ENCODE data around the gene IFT122.
"Not testable (repeated sequence)": the region's sequence is repeated elsewhere in the genome, so short reads cannot be mapped to it uniquely, and the experiment has no call there.

The IFT122 gene

DNA sequence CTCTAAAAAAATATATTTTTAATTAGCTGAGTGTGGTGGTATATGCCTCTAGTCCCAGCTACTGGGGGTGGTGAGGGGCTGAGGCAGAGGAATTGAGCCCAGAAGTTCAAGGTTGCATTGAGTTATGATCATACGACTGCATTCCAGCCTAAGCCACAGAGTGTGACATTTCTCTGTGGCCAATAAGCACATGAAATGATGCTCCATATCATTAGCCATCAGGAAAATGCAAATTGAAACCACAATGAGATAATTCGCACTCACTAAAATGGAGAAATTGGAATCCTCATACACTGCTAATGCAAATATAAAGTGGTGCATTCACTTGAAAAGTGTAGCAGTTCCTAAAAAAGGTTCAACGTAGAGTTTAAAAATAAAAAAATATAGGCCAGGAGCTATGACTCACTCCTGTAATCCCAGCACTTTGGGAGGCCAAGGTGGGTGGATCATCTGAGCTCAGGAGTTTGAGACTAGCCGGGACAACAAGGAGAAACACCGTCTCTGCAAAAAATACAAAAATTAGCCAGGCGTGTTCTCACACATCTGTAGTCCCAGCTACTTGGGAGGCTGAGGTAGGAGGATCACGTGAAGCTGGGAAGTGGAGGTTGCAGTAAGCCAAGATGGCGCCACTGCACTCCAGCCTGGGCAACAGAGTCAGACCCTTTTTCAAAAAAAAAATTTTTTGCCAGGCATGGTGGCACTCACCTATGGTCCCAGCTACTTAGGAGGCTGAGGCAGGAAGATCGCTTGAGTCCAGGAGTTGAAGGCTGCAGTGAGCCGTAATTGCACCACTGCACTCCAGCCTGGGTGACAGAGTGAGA is 35.2 kb downstream of the IFT122 start:
- Histone ChIP-seq H3K36me3 (ENCODE audit: control insufficient read depth in 2 of 2, insufficient read depth in 2 of 2, low read length in 2 of 2) (peaks cover 20 to 36% of the 10 kb centered on the region in 2 donors), H3K27ac (ENCODE audit: low read length) (no peak overlapping the region), H3K9ac (ENCODE audit: low read length in 2 of 2) (no peak overlapping the region), H3K4me1 (ENCODE audit: control insufficient read depth, insufficient read depth, low read length) (no peaks in the 10 kb centered on the region), H3K9me3 (ENCODE audit: control insufficient read depth in 2 of 2, low read length in 2 of 2) (no peaks in the 10 kb centered on the region), H3K4me3 (ENCODE audit: low read length in 2 of 2) (no peak overlapping the region), H3K27me3 (ENCODE audit: control insufficient read depth in 1 of 2, insufficient read depth in 2 of 2, low read length in 2 of 2) (no peaks in the 10 kb centered on the region)

DNA sequence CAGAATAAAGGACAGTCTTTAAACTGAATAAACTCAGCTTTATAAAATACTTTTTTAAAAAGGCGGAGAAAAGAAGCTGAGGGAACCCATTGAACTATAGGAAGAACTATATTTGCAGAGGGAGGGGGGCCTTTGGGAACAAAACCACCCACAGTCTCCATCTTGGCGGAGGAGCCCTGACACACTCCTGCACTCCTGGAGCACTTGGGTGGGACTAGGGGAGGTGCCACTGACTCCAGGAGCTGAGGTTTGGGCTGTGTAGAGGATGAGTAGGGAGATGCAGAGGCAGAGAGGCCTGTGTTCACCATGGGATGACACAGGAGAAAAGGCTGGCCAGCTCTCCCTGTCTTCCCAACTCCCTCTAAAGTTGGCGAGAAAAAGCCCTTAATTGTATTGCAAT is 35.8 kb downstream of the IFT122 start:
- peaks cover 19 to 38% of the 10 kb centered on the region in 2 donors for H3K36me3 ChIP-seq (ENCODE audit: control insufficient read depth in 2 of 2, insufficient read depth in 2 of 2, low read length in 2 of 2)
- H3K4me1 ChIP-seq (ENCODE audit: control insufficient read depth, insufficient read depth, low read length) = no peaks in the 10 kb centered on the region
- H3K9ac ChIP-seq (ENCODE audit: low read length in 2 of 2) = no peak overlapping the region
- H3K4me3 ChIP-seq (ENCODE audit: low read length in 2 of 2) = no peak overlapping the region
- H3K27me3 ChIP-seq (ENCODE audit: control insufficient read depth in 1 of 2, insufficient read depth in 2 of 2, low read length in 2 of 2) = no peaks in the 10 kb centered on the region
- no peak overlapping the region for H3K27ac ChIP-seq (ENCODE audit: low read length)
- no peaks in the 10 kb centered on the region for H3K9me3 ChIP-seq (ENCODE audit: control insufficient read depth in 2 of 2, low read length in 2 of 2)

DNA sequence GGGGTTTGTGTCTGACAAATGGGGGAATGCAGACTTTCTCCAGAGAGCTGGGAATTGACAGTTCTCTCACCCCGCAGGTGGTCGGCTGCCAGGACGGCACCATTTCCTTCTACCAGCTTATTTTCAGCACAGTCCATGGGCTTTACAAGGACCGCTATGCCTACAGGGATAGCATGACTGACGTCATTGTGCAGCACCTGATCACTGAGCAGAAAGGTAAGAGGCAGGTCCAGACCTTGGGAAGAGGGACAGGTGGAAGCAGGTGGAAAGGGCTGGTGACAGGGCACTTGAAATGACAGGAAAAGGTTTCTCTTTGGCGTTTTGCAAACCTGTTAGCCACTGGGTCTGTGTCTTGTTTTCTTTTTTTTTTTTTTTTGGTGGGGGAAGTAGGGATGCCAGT is 36.6 kb downstream of the IFT122 start:
- Histone ChIP-seq H3K36me3 (ENCODE audit: control insufficient read depth in 2 of 2, insufficient read depth in 2 of 2, low read length in 2 of 2) (peaks cover 15 to 34% of the 10 kb centered on the region in 2 donors), H3K27me3 (ENCODE audit: control insufficient read depth in 1 of 2, insufficient read depth in 2 of 2, low read length in 2 of 2) (no peaks in the 10 kb centered on the region), H3K4me1 (ENCODE audit: control insufficient read depth, insufficient read depth, low read length) (no peaks in the 10 kb centered on the region), H3K9me3 (ENCODE audit: control insufficient read depth in 2 of 2, low read length in 2 of 2) (no peaks in the 10 kb centered on the region), H3K9ac (ENCODE audit: low read length in 2 of 2) (no peak overlapping the region), H3K27ac (ENCODE audit: low read length) (no peak overlapping the region), H3K4me3 (ENCODE audit: low read length in 2 of 2) (no peak overlapping the region)

DNA sequence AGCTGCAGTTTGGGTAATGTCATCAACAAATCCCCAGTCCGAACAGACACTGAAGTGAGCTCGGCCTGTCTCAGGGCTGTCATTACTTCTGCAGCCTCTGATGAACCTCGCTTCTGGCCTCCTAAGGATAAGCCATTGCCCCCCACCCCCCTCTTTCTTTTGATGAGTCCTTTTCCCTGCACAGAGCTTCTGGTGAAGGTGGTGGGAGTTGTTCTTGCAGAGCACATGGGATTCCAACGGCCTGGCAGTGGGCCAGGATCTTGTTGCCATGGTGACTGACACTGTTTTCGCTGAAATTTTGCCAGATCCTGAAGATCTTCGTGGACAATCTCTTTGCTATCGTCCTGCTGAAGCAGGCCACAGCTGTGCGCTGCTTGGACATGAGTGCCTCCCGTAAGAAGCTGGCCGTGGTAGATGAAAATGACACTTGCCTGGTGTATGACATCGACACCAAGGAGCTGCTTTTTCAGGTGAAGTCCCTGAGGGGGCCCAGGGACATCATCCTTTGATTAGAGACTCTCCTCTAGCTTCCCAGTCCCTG is 41.3 kb downstream of the IFT122 start:
- not testable (repeated sequence) for H3K9me3 ChIP-seq (ENCODE audit: control insufficient read depth in 2 of 2, low read length in 2 of 2); H3K27ac ChIP-seq (ENCODE audit: low read length); H3K9ac ChIP-seq (ENCODE audit: low read length in 2 of 2); H3K4me1 ChIP-seq (ENCODE audit: control insufficient read depth, insufficient read depth, low read length); H3K4me3 ChIP-seq (ENCODE audit: low read length in 2 of 2); H3K27me3 ChIP-seq (ENCODE audit: control insufficient read depth in 1 of 2, insufficient read depth in 2 of 2, low read length in 2 of 2)
- H3K36me3 ChIP-seq (ENCODE audit: control insufficient read depth in 2 of 2, insufficient read depth in 2 of 2, low read length in 2 of 2) = peaks cover 15 to 38% of the 10 kb centered on the region in 2 donors

DNA sequence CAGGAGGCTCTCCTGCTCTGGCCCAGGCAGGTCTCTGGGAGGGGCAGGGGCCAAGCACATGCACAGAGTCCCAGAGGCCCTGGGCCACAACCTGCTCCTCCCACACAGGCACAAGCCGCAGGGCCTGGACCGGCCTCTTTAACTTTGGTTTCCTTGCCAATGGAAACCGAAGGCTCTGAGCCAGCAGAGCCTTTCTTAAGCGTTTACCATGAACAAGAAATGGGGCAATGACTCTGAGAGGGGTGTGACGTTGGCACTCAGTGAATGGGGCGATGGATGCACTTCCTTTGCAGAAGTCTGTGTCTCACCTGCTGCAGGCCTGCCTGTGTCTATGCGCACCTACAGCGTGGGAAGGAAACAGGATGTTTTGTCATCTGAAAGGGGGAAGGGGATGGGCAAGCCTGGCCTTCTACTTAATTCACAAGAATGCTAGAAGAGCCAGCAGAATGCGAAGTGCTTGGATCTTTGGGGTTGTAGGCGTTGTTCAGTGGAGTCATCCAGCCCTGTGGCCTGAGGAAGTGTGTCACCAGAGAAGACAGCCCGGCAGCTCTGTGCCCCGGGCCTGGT is 41.8 kb downstream of the IFT122 start:
- H3K4me1 ChIP-seq (ENCODE audit: control insufficient read depth, insufficient read depth, low read length) = peaks cover 8% of the 10 kb centered on the region
- no peak overlapping the region for H3K9ac ChIP-seq (ENCODE audit: low read length in 2 of 2)
- H3K36me3 ChIP-seq (ENCODE audit: control insufficient read depth in 2 of 2, insufficient read depth in 2 of 2, low read length in 2 of 2) = peaks cover 14 to 36% of the 10 kb centered on the region in 2 donors
- no peaks in the 10 kb centered on the region for H3K27me3 ChIP-seq (ENCODE audit: control insufficient read depth in 1 of 2, insufficient read depth in 2 of 2, low read length in 2 of 2)
- no peaks in the 10 kb centered on the region for H3K9me3 ChIP-seq (ENCODE audit: control insufficient read depth in 2 of 2, low read length in 2 of 2)
- H3K4me3 ChIP-seq (ENCODE audit: low read length in 2 of 2) = no peak overlapping the region
- H3K27ac ChIP-seq (ENCODE audit: low read length) = no peak overlapping the region

DNA sequence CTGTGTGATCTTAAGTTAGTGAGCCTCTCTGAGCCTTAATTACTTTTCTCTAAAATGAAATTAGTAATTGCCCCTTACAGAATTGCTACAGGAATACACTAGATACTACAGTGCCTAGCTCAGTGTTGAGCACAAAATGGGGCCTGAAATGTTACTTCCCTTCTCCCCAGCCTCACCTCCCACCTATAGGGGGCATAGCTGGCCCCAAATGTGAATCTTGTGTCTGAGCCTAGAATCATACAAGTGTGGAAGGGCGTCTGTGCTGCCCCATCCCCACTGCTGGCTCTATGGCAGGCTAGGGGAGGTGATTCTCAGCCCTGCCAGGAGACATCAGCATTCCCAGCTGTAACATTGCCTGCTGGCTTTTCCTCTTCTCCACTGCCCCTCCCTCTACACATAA is 42.7 kb downstream of the IFT122 start:
- Histone ChIP-seq H3K9me3 (ENCODE audit: control insufficient read depth in 2 of 2, low read length in 2 of 2) (no peaks in the 10 kb centered on the region), H3K4me3 (ENCODE audit: low read length in 2 of 2) (no peak overlapping the region), H3K4me1 (ENCODE audit: control insufficient read depth, insufficient read depth, low read length) (peaks cover 8% of the 10 kb centered on the region), H3K36me3 (ENCODE audit: control insufficient read depth in 2 of 2, insufficient read depth in 2 of 2, low read length in 2 of 2) (peaks cover 16 to 31% of the 10 kb centered on the region in 2 donors), H3K9ac (ENCODE audit: low read length in 2 of 2) (no peak overlapping the region), H3K27me3 (ENCODE audit: control insufficient read depth in 1 of 2, insufficient read depth in 2 of 2, low read length in 2 of 2) (no peaks in the 10 kb centered on the region), H3K27ac (ENCODE audit: low read length) (no peak overlapping the region)

DNA sequence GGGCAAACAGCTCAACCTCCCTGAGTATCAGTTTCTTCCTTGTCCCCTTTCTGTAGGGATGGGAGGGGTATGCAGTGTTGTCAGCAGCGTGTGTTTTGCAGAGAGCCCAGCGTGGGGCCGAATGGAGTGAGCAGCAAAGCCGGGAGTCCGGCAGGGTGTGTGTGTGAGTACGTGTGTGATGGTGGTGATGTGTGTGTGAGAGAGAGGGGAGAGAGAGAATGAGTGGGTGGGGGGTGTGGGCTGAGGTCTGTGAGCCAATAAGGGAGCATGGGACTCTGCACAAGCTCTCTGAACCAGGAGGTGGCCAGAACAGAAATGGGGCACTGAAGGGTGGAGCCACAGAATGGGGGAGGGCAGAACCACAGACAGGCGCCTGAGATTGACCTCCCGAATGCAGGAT is 43.8 kb downstream of the IFT122 start:
- Histone ChIP-seq H3K4me3 (ENCODE audit: low read length in 2 of 2) (no peak overlapping the region), H3K27me3 (ENCODE audit: control insufficient read depth in 1 of 2, insufficient read depth in 2 of 2, low read length in 2 of 2) (no peaks in the 10 kb centered on the region), H3K27ac (ENCODE audit: low read length) (no peak overlapping the region), H3K9me3 (ENCODE audit: control insufficient read depth in 2 of 2, low read length in 2 of 2) (no peaks in the 10 kb centered on the region), H3K9ac (ENCODE audit: low read length in 2 of 2) (no peak overlapping the region), H3K36me3 (ENCODE audit: control insufficient read depth in 2 of 2, insufficient read depth in 2 of 2, low read length in 2 of 2) (peaks cover 12 to 25% of the 10 kb centered on the region in 2 donors), H3K4me1 (ENCODE audit: control insufficient read depth, insufficient read depth, low read length) (peaks cover 8% of the 10 kb centered on the region)

DNA sequence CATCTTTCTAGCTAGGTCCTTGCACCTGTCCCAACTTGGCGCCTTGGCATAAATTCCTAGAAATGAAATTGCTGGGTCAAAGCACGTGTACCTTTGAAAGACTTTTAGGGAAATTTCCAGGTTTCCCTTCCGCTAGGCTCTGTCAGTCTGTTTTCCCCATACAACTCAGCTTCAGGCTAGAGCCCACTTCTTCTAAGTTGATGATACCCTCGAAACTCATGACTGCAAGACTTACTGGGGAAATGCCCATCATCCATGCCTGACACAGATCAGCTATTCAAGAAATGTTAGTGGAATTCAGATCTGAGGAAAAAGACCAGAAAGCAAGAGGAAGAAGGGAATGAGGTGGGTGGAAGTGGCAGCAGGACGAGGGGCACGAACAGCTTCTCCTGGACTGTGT is 45.1 kb downstream of the IFT122 start:
- peaks cover 5 to 18% of the 10 kb centered on the region in 2 donors for H3K36me3 ChIP-seq (ENCODE audit: control insufficient read depth in 2 of 2, insufficient read depth in 2 of 2, low read length in 2 of 2)
- not testable (repeated sequence) for H3K27me3 ChIP-seq (ENCODE audit: control insufficient read depth in 1 of 2, insufficient read depth in 2 of 2, low read length in 2 of 2); H3K9me3 ChIP-seq (ENCODE audit: control insufficient read depth in 2 of 2, low read length in 2 of 2); H3K27ac ChIP-seq (ENCODE audit: low read length); H3K9ac ChIP-seq (ENCODE audit: low read length in 2 of 2); H3K4me1 ChIP-seq (ENCODE audit: control insufficient read depth, insufficient read depth, low read length); H3K4me3 ChIP-seq (ENCODE audit: low read length in 2 of 2)

DNA sequence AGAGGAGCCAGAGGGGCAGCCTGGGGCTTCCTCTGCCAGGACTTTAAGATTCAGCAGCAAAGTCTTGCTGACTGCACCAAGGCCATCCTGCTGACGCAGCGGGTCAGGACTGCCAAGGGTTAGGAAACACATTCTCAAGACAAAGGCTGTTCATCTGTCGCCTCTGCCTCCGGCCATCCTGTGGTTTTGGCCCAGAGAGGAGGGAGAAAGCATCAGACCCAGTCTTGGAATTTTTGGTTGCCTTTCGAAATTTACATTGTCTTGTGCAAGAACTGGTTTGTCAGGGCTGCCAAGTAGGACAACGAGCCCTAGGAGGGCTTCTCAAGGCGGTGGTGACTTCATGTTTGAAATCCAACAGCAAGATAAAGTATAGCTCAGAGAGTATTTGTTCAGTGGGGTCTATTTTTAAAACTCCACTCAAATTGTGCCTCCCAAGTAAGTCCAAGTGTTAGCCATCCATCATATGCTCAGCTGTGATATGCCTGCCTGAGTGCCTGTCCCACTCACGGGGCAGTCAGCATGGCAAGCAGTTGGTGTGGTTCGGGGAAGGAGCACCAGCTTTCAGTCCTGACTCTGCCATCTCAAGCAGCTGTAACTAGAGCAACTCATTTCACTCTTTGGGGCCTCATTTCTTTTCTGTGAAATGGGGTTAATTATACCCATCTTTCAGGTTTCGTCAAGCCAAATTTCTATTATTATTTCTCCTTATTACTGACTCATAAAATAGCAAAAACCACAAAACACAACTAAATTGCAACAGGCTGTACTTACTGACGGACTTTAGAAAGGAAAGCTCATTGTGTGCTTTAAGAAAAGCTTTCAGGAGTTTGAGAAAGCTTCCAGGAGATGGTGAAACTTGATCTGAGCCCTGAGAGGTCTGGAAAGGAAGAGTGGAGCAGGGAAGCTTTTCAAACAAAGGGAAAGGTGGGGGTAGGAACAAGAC is 46.0 kb downstream of the IFT122 start:
- Histone ChIP-seq H3K27ac (ENCODE audit: low read length) (no peak overlapping the region), H3K36me3 (ENCODE audit: control insufficient read depth in 2 of 2, insufficient read depth in 2 of 2, low read length in 2 of 2) (peaks cover 5 to 15% of the 10 kb centered on the region in 2 donors), H3K4me1 (ENCODE audit: control insufficient read depth, insufficient read depth, low read length) (peaks cover 15% of the 10 kb centered on the region), H3K27me3 (ENCODE audit: control insufficient read depth in 1 of 2, insufficient read depth in 2 of 2, low read length in 2 of 2) (no peaks in the 10 kb centered on the region), H3K4me3 (ENCODE audit: low read length in 2 of 2) (no peak overlapping the region), H3K9ac (ENCODE audit: low read length in 2 of 2) (no peak overlapping the region), H3K9me3 (ENCODE audit: control insufficient read depth in 2 of 2, low read length in 2 of 2) (no peaks in the 10 kb centered on the region)

DNA sequence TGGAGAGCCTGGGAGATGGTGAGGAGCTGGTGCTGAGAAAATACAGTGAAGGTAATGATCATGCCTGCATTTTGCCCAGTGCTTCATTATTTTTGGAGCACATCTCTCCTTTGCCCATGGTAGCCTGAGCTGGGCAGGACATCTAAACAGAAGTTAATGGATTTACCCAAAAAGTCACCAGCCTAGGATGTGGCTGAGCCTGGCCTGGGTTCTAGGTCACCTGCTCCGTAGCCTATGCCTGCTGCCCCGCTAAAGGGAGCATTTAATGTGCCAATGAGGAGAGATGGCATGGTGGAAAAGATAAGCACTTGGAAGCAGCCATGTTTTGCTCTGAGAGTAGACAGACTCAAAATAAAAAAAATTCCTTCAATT is 46.6 kb downstream of the IFT122 start:
- no peaks in the 10 kb centered on the region for H3K27me3 ChIP-seq (ENCODE audit: control insufficient read depth in 1 of 2, insufficient read depth in 2 of 2, low read length in 2 of 2)
- H3K4me3 ChIP-seq (ENCODE audit: low read length in 2 of 2) = no peak overlapping the region
- peaks cover 6 to 17% of the 10 kb centered on the region in 2 donors for H3K36me3 ChIP-seq (ENCODE audit: control insufficient read depth in 2 of 2, insufficient read depth in 2 of 2, low read length in 2 of 2)
- no peak overlapping the region for H3K27ac ChIP-seq (ENCODE audit: low read length)
- no peak overlapping the region for H3K9ac ChIP-seq (ENCODE audit: low read length in 2 of 2)
- H3K4me1 ChIP-seq (ENCODE audit: control insufficient read depth, insufficient read depth, low read length) = peaks cover 15% of the 10 kb centered on the region
- no peaks in the 10 kb centered on the region for H3K9me3 ChIP-seq (ENCODE audit: control insufficient read depth in 2 of 2, low read length in 2 of 2)

Data from stomach smooth muscle (tissue), 2 donors.